HepG2 (cell line): ENCODE results near the gene FUT6. TPM values are rescaled to one million over a fixed set of nuclear protein-coding genes. Genes with fewer than 3 reads are reported as not detected.
A peak's percentile ranks its signal among the peaks of the same experiment; 100 is the strongest.

Experiments used
- CCAR2 ChIP-seq: fragments of 200-400 bp; formaldehyde crosslinking; optimal IDR thresholded peaks from 2 replicates; pipeline ENCODE3; 2018; ENCODE audit warnings: low read depth, mild to moderate bottlenecking, low read length, moderate library complexity
- FOXC1 ChIP-seq: sonication (generic); formaldehyde crosslinking; IDR thresholded peaks from 2 replicates; pipeline ENCODE4 v1.8.0; 2022; ENCODE audit warnings: mild to moderate bottlenecking, missing genetic modification reagents, borderline replicate concordance
- HHEX ChIP-seq: IDR thresholded peaks from 2 replicates; pipeline ENCODE4 v1.6.1; 2016; ENCODE audit warnings: control low read depth
- HIC2 ChIP-seq: sonication (generic); formaldehyde crosslinking; IDR thresholded peaks from 2 replicates; pipeline ENCODE4 v1.9.0; 2022; ENCODE audit warnings: low read depth, missing genetic modification reagents
- KAT7 ChIP-seq: IDR thresholded peaks from 2 replicates; pipeline ENCODE4 v1.6.1; 2018; ENCODE audit warnings: borderline replicate concordance, missing compliant biosample characterization
- KDM5A ChIP-seq: fragments of 200-600 bp; sonication (generic); IDR thresholded peaks from 2 replicates; pipeline ENCODE4 v1.7.0; 2018; ENCODE audit warnings: antibody characterized with exemption, mild to moderate bottlenecking, low read length, borderline replicate concordance
- NBN ChIP-seq: fragments of 450-650 bp; conservative IDR thresholded peaks from 2 replicates; pipeline ENCODE4 v1.6.1; 2017
- POGZ ChIP-seq: sonication (generic); formaldehyde crosslinking; IDR thresholded peaks from 2 replicates; pipeline ENCODE4 v1.4.0; 2020; ENCODE audit warnings: mild to moderate bottlenecking, missing genetic modification reagents
- PTBP1 ChIP-seq: fragments of 200-400 bp; formaldehyde crosslinking; IDR thresholded peaks from 2 replicates; pipeline ENCODE4 v1.6.1; 2018; ENCODE audit warnings: low read length, low read depth; ENCODE audit not compliant: poor library complexity, severe bottlenecking
- SMAD1 ChIP-seq: sonication (generic); formaldehyde crosslinking; IDR thresholded peaks from 2 replicates; pipeline ENCODE4 v1.4.0; 2020; ENCODE audit warnings: missing genetic modification reagents, low read depth, mild to moderate bottlenecking, borderline replicate concordance
- SMAD9 ChIP-seq: sonication (generic); formaldehyde crosslinking; IDR thresholded peaks from 2 replicates; pipeline ENCODE4 v1.5.1; 2020; ENCODE audit warnings: mild to moderate bottlenecking, missing genetic modification reagents
- SYNCRIP ChIP-seq: fragments of 200-400 bp; formaldehyde crosslinking; IDR thresholded peaks from 2 replicates; pipeline ENCODE4 v1.6.1; 2018; ENCODE audit warnings: mild to moderate bottlenecking, low read depth, low read length; ENCODE audit not compliant: insufficient read depth
- YEATS2 ChIP-seq: sonication (generic); formaldehyde crosslinking; IDR thresholded peaks from 2 replicates; pipeline ENCODE4 v1.4.0; 2020; ENCODE audit warnings: missing genetic modification reagents, borderline replicate concordance
- ZNF33A ChIP-seq: sonication (generic); formaldehyde crosslinking; IDR thresholded peaks from 2 replicates; pipeline ENCODE4 v1.5.1; 2020; ENCODE audit warnings: missing genetic modification reagents, mild to moderate bottlenecking, moderate library complexity, borderline replicate concordance
- ZNF362 ChIP-seq: sonication (generic); formaldehyde crosslinking; IDR thresholded peaks from 2 replicates; pipeline ENCODE4 v1.4.0; 2020; ENCODE audit warnings: missing genetic modification reagents, mild to moderate bottlenecking, borderline replicate concordance
- ZNF382 ChIP-seq: sonication (generic); formaldehyde crosslinking; IDR thresholded peaks from 2 replicates; pipeline ENCODE4 v1.5.0; 2020; ENCODE audit warnings: missing genetic modification reagents, mild to moderate bottlenecking, borderline replicate concordance
- ZNF431 ChIP-seq: sonication (generic); formaldehyde crosslinking; IDR thresholded peaks from 2 replicates; pipeline ENCODE4 v1.9.0; 2022; ENCODE audit warnings: missing genetic modification reagents, low read depth, mild to moderate bottlenecking, borderline replicate concordance
- ZNF512B ChIP-seq: sonication (generic); formaldehyde crosslinking; IDR thresholded peaks from 2 replicates; pipeline ENCODE4 v1.5.1; 2020; ENCODE audit warnings: missing genetic modification reagents, mild to moderate bottlenecking, borderline replicate concordance
- ZNF564 ChIP-seq: sonication (generic); formaldehyde crosslinking; IDR thresholded peaks from 2 replicates; pipeline ENCODE4 v1.8.1; 2023; ENCODE audit warnings: mild to moderate bottlenecking, missing genetic modification reagents
- ZNF644 ChIP-seq: IDR thresholded peaks from 2 replicates; pipeline ENCODE4 v1.6.1; 2016; ENCODE audit warnings: low read depth
- ZNF670 ChIP-seq: sonication (generic); formaldehyde crosslinking; IDR thresholded peaks from 2 replicates; pipeline ENCODE4 v1.8.0; 2022; ENCODE audit warnings: mild to moderate bottlenecking, missing genetic modification reagents, borderline replicate concordance
- ZSCAN21 ChIP-seq: sonication (generic); formaldehyde crosslinking; IDR thresholded peaks from 2 replicates; pipeline ENCODE4 v1.8.0; 2022; ENCODE audit warnings: mild to moderate bottlenecking, missing genetic modification reagents, moderate library complexity, borderline replicate concordance
- ZSCAN25 ChIP-seq: sonication (generic); formaldehyde crosslinking; IDR thresholded peaks from 2 replicates; pipeline ENCODE4 v1.8.0; 2022; ENCODE audit warnings: mild to moderate bottlenecking, missing genetic modification reagents
- polyA plus RNA-seq, 8 experiments: library from polyadenylated mRNA; depleted of rRNA in 3 of 8; stranded (reverse) in 7 of 8; unstranded in 1 of 8; fragments of >200 nt; fragmentation: Illumina TruSeq in 4 of 8; extraction: Trizol in 4 of 8; gene quantifications; 2 replicates each; pipeline versions ENCODE4 v1.2.1 to v1.2.3, GENCODE V29; 2011 to 2016; ENCODE audit warnings: low read depth in 4 of 8, missing spikeins in 1 of 8, mixed read lengths in 1 of 8; ENCODE audit not compliant: insufficient read depth in 1 of 8
- total RNA-seq, 5 experiments: library from RNA; depleted of rRNA; stranded (reverse); fragments of >200 nt; fragmentation: Illumina TruSeq; extraction: Trizol; gene quantifications; 2 replicates each; pipeline ENCODE4 v1.2.3, GENCODE V29; 2016; ENCODE audit warnings: low read depth in 1 of 5

Gene FUT6
- total and polyA plus RNA-seq, 2 of the 13 experiments (the other 11 are each of a cell fraction or from before 2014, with no cell fraction given), result 8.2 to 27.7 TPM

GRCh38 chr19:5790559-5791520 is 48.7 kb downstream of the FUT6 start, which contains the start of gene DUS3L (continued):
- TF ChIP-seq POGZ, result peak; percentile 50; the same call in 1 of the 2 replicates
- 0 out of 2 replicates have a peak, but pooled peaks have one; percentile 68 for TF ChIP-seq KDM5A
- TF ChIP-seq ZSCAN21 (CRISPR knock-in tag), result peak; percentile 1; the same call in 1 of the 2 replicates
- TF ChIP-seq HHEX (CRISPR knock-in tag), result peak; percentile 33; the same call in 1 of the 2 replicates
- no peak for TF ChIP-seq SYNCRIP
- TF ChIP-seq ZSCAN25, result peak; percentile 77; the same call in 1 of the 2 replicates
- TF ChIP-seq CCAR2, result no peak
- TF ChIP-seq YEATS2 (CRISPR knock-in tag), result peak; percentile 85; the same call in 1 of the 2 replicates
- TF ChIP-seq ZNF382 (CRISPR knock-in tag), result no peak
- TF ChIP-seq ZNF512B (CRISPR knock-in tag), result no peak
- no peak; the same call in 1 of the 2 replicates for TF ChIP-seq ZNF670 (CRISPR knock-in tag)
- no peak for TF ChIP-seq SMAD9 (CRISPR knock-in tag)
- no peak for TF ChIP-seq ZNF644 (CRISPR knock-in tag)
- peak; percentile 98 for TF ChIP-seq FOXC1 (CRISPR knock-in tag)
- TF ChIP-seq SMAD1 (CRISPR knock-in tag), result peak; percentile 82; the same call in 1 of the 2 replicates
- TF ChIP-seq NBN, result no peak
- TF ChIP-seq ZNF362, result 0 out of 2 replicates have a peak, but pooled peaks have one; percentile 36
- TF ChIP-seq ZNF564 (CRISPR knock-in tag), result no peak; the same call in 1 of the 2 replicates
- TF ChIP-seq ZNF431 (CRISPR knock-in tag), result peak; percentile 74; the same call in 1 of the 2 replicates
- no peak for TF ChIP-seq HIC2
- no peak for TF ChIP-seq PTBP1
- TF ChIP-seq KAT7 (CRISPR knock-in tag), result peak; percentile 67; the same call in 1 of the 2 replicates
- peak; percentile 28; the same call in 1 of the 2 replicates for TF ChIP-seq ZNF33A
